ENCODE measurements around the gene TENM4.
"Not testable (repeated sequence)": the region's sequence is repeated elsewhere in the genome, so short reads cannot be mapped to it uniquely, and the experiment has no call there.

Gene TENM4

DNA sequence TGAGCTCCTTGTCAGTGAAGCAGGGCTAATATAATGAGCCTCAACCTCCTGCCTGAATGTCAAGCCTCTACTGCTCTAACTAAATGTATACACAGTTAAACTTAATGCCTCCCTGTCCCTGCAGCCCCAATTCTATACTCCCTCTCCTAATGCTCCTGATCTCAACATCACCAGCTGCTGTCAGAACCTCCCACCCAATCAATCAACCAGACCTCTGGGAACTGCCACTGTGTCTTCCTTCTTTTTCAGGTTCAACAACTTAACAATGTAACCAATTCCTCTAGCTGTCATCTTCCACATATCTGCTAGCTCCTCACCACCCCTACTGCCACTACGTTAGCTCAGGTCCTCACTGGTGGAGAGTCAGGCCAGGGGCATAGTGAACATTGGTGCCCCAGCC lies 526.3 kb downstream of the TENM4 start:
- no peak for DNase-seq

DNA sequence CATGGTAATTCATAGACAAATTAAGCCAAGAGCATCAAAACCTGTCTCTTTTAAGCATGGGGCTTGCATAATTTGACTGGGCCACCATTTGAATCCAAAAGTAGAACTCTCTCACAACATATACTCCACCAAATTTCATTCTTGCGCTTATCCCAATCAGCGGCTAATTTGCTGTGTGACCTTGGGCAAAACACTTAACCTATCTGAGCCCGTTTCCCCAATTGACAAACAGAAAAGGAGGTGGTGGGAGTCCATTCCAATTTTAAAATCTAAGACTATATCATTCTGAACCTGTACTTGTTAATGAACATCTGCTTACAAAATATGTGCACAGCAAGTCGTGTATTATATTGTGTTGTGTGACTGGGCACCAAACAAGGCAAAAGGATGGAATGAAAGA lies 528.1 kb downstream of the TENM4 start:
- DNase-seq = no peak

DNA sequence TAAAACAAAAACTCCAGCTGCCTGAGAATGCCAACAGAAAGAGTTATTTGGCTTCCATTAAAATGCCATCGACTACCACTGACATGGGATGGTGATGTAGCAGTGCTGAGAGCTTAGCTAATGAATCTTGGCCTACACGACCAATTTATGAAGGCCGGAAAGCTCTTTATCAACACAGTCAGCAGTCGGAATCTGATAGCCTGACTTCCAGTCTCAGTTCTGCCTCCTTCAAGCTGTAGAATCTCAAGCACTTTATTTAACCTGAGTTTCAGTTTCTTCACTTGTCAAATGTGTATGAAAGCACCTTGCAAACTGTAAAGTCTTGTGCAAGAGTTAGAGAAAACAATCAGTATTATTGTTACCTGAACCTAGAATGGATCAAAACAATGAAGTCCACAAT lies 530.5 kb downstream of the TENM4 start:
- DNase-seq = no peak

DNA sequence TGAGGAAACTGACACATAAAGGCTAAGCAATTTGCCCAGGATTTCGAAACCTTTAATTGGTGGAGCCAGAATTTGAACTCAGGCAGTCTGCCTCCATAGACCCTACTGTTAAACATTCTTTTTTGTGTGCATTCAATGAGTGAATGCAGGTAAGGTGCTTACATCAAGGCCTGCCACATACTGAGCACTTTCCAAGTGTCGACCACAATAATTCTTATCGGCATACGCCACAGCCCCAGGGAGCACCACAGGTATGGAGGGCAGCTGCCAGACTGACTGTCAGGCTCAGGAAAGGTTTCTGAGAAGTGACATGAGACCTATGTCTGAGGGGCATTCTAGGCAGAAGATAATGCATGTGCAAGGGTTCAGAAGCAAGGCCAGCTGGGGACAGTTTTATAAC lies 531.4 kb downstream of the TENM4 start:
- no peak for DNase-seq

DNA sequence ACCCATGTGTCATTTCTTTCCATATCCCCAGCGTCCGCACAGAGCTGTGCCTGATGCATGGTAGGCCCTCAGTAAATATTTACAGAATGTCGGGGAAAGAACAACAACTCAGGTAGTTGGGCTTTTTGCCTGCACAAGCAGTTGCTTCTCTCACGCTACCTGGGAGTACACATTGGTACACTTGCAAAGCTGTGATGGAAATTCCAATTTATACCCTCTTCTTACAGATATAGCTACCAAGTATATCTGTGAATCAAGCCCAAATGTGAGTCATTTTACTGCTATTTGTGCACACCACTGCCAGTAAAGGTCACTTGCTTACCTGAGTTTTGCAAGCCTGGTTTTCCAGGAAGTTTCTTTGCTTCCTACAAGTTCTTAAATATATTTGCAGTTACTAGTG lies 533.2 kb downstream of the TENM4 start:
- DNase-seq = no peak

DNA sequence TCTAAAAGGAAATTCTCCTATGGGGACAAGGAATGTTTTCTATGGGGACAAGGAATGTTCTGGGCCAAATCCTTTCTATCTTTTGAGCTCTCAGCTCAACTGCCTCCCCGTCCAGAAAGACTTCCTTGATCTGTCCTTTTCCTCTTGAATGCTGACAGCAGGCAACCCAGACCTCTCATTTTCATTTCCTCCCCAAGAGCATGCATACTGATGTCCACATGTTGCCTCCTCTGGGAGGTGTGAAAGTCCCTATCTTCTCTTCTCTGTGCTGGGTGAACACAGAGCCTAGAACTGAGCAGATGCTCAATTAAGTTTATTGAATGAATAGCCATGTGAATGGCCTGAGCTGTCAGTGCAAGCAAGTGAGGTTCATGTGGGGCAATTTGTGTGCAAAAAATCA lies 534.3 kb downstream of the TENM4 start:
- DNase-seq = no peak

DNA sequence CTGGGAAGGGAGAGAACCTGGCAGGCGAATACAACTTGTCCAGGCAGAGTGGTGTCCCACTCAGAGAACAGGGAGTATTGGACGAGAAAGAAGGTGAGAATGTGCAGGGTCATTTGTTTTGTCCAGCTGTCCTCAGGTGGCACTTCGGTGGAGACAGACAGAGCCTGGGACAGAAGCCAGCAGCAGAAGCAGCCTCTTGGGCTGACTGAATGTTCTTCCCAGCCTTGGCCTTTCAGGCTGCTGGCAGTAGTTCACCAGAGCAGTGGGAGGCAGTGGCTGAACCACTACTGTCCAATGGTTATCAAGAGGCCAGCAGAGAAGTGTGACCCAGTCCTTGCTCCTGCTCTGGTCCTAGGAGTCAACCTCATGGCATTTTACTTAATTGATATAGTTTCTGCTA lies 535.1 kb downstream of the TENM4 start:
- no peak for DNase-seq

DNA sequence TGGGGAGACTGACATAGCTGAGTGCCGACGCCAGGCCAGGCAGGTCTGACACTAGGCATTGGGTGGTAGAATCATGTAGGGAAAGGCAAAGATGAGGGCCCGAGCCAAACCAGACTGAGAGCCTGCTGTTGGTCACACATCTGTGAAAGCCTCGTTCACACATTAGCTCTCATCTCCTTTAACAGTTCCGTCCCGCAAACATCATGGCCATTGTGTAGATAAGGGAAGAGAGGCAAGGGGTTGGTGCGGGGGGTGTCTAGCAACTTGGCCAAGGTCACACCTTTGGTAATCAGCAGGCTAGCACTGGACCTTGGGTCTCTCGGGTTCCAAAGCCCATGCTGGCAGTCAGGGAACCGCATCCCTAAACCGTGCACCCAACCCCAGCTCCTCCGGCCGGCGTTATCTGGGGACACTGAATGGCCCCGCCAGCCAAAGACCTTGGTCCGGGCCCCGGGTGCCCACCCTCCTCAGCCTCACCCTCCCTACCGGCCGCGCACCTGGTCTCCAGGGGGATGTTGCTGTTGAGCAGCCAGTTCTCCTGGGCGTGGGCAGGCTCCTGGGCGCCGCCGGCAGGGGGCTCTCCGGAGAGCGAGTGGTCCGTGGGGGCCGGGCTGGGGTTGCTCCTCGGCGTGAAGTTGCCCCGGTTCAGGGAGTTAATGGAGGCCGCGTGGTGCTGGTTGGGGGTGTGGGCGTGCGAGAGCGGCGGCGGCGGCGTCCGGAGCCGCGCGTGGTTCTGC lies 537.9 kb downstream of the TENM4 start:
- no peak for DNase-seq

DNA sequence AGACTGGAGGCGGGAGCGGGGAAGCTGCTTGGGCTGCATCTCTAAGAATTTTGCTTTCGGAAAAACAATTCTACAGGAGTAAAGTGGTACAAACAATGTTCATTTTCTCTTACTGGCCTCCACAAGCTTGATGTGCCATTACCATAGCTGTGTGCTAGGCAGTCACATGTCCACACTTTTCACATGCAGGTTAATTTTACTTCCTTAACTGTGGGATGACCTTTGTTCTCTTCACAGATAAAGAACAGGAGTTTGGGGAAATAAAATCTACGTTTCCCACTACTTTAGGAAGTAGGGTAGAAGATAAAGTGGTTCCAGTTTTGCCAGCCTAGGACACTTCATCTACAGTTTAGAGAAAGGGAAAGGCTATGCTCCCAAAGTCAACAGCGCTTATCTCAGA lies 539.0 kb downstream of the TENM4 start:
- DNase-seq = no peak

DNA sequence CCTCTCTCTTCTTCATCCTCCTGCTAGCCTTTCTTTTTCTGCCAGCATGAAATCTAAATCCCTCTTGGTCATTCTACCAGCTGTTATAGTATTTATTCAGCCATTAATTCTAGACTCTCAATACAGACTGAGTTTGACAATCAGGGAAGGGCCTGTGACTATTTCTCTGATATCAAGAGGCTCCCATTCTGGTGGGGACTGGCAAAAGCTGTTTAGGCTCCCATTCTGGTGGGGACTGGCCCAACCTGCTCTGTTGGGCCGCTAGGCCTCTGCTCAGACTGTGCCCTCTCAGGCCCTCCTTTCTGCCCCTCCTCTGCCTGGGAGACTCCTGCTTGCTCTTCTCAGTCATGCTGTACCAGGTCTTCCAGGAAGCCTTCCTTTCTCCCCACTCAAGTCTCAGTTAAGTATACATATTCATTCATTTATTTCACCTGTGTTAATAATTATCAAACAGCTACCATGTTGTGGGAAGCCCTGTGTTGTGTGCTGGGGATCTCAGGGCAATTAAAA lies 542.5 kb downstream of the TENM4 start:
- DNase-seq = no peak

DNA sequence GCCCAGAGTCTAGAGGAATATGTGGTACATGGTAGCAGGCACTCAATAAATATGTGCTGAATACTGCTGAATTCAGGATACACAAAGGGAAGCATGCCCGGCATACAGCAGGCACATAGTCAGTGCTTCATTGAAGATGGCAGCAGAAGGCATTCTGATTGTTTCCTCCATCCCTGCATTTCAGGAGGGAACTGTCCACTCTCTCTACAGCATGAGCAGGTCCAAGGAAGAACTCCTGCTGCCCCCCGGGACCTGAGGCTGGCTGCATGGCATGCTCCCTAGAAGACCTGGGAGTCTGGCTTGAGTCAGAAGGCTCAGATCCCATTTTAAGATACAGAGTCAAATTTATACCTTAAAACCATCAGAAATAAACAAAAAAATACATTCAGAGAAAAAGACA lies 546.8 kb downstream of the TENM4 start:
- DNase-seq = no peak

DNA sequence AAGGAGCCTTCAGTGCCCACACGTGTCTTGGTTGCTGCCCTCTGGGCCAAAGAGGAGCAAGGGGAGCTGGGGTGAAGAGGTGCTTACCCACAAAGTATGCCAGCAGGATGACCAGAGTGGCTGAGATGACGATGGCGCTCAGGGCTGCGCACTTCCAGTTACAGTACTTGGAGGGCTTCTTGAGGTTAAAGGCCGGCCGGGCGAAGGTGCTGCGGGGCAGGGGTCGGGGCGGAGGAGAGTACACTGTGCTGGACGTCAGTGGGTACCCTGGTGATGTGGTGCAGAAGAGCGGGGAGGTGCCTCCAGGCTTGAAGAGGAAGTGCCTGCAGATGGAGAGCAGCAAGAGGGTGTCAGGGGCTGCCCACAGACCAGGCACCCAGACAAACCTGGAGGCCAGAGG lies 551.1 kb downstream of the TENM4 start:
- DNase-seq = no peak

DNA sequence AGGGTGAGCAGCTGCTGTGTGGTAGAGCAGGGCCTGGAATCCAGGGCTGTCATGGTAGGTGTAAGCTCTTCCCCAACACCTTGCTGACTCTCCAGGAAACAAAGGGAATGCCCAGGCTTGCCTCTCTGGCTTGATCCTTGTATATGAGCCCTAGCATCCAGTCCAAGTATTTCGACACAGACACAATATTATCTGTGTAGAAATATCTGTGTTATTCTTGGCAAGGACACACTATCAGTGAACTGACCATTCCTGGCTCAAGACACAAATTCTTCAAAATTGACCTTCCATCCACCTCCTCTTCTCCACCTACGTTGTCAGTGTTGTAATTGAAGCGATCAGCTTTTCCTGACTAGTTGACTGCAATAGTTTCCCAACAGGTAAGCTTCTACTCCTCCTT lies 554.2 kb downstream of the TENM4 start:
- no peak for DNase-seq

DNA sequence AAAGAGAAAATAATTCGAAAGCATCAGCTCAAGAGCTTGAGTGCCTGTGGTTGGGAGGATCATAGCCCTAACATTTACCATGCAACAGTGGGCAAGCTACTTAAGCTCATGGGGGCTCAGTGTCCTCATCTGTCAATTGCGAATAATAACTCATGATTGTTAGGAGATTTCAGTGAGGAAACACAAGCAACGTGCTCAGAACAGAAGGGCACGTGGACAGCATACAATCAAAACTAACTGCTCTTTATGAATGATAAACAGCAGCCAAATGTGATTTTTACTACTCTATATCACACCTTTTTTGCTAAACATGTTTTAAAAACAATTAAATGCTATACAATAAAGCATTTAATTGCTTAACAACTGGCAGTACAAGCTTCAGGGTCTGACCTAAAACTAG lies 556.1 kb downstream of the TENM4 start:
- no peak for DNase-seq

DNA sequence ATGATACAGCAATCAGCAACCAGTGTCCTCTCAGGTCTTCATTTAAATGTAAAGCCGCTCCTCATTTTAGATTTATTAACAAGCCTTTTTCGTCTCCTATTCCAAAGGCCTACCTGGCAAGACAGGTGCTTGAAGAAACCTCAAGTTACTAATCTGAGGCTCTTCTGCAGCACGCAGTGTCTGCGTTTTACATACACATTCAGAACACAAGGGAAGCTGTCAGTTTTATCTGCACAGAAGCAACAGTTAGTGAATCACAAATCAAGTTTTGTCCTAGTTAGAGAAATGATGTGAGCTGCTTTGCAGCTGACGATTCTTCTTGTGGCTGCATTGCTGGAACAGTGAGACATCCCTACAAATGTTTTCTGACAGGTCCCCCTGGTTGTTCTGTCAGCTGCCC lies 557.3 kb downstream of the TENM4 start:
- no peak for DNase-seq

DNA sequence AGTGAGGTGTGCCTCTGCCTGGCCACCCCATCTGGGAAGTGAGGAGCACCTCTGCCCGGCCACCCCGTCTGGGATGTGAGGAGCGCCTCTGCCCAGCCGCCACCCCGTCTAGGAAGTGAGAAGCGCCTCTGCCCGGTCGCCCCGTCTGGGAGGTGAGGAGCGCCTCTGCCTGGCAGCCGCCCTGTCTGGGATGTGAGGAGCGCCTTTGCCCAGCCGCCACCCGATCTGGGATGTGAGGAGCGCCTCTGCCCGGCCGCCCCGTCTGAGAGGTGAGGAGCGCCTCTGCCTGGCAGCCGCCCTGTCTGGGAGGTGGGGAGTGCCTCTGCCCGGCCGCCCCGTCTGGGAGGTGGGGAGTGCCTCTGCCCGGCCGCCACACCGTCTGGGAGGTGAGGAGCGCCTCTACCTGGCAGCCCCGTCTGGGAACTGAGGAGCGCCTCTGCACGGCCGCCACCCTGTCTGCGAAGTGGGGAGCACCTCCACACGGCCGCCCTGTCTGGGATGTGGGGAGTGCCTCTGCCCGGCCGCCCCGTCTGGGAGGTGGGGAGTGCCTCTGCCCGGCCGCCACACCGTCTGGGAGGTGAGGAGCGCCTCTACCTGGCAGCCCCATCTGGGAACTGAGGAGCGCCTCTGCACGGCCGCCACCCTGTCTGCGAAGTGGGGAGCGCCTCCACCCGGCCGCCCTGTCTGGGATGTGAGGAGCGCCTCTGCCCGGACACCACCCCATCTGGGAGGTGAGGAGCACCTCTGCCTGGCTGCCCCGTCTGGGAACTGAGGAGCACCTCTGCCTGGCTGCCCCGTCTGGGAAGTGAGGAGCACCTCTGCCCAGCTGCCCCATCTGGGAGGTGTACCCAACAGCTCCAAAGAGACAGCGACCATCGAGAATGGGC lies 561.5 kb downstream of the TENM4 start:
- DNase-seq = not testable (repeated sequence)

DNA sequence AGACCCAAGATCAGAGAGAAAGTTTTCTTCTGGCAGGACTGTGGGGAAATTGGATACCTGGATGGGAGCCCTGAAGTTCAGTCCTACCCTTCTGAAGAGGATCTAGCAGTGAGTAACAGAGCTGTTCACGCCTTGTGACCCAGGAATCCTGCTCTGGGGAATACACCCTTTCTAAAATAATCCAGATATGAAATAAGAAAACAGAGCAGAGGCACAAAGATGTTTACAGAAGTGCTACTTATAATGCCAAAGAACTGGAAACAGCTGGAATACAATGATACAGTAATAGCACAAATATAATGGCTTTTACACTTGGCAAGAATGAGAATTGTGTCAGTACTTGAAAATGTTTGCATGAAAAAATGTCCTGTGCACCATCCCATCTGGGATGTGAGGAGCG lies 562.2 kb downstream of the TENM4 start:
- no peak for DNase-seq

DNA sequence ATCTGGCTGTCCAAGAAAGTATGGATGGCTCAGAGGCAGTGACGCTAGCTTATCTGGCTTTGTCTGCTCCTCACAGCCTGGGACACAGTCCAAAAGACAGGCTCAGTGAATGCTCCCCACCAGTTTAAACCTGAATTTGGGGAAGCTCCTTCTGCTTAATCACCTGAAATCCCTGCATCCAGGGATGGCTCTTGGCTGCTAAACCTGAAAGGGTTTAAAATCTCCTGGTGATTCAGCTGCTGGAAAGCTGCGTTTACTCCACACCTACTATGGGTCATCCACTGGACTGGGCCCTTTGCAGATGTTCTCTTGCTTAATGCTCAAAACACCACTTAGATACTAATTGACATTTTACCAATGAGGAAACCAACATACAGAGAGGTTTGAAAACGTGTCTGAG lies 564.2 kb downstream of the TENM4 start:
- no peak for DNase-seq

DNA sequence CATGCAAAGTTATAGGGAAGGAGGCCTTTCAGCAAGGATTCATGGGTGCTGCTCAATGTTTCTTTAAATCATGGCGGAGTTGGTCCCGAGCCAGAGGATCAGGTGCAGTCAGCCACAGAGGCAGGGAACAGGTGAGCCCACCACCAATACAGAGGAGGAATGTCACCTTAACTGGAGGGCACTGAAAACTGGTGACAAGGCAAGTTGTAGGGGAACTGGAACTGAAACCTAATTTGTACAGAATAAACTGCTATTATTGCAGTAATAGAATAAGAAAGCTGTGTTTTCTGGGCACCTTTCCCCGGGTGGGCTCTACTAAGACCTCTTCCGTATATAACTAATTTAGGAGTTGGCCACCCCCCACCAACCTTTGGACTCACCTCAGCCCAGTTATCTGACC lies 570.2 kb downstream of the TENM4 start:
- no peak for DNase-seq

DNA sequence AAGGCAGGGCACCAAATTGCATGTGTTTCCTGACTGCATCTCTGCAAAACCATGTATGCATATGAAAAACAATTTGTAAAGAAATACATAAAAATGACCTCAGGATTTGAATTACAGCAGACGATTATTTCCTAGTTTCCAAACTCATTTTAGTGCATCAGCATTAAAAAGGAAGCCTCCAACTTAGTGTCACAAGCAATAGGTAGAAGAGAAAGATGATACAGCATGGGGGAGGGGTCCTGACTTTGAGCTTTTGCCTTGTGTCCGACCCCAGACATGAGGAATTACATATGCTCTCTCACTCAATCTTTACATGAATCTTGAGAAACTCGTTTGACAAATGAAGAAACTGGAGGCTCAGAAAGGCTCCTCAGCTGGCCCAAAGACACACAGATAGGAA lies 571.5 kb downstream of the TENM4 start:
- no peak for DNase-seq

DNA sequence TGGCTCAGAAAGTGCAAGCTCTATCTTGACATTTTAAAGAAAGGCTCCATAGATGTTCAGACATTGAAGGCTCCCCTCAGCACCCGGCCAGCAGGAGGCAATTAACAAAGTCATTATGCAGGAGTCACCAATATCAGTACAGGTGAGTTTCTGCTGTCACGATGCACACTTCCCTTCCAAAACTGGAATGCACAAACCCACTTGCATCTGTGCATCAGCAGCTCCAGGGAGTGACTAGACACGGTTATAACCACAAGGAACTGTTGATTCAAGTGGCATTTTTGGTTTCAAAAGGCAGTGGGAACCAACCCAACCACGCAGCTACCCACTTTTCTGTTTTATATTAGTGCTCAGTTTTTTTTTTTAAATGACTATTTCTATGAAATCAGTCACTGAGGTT lies 572.3 kb downstream of the TENM4 start:
- DNase-seq = no peak

DNA sequence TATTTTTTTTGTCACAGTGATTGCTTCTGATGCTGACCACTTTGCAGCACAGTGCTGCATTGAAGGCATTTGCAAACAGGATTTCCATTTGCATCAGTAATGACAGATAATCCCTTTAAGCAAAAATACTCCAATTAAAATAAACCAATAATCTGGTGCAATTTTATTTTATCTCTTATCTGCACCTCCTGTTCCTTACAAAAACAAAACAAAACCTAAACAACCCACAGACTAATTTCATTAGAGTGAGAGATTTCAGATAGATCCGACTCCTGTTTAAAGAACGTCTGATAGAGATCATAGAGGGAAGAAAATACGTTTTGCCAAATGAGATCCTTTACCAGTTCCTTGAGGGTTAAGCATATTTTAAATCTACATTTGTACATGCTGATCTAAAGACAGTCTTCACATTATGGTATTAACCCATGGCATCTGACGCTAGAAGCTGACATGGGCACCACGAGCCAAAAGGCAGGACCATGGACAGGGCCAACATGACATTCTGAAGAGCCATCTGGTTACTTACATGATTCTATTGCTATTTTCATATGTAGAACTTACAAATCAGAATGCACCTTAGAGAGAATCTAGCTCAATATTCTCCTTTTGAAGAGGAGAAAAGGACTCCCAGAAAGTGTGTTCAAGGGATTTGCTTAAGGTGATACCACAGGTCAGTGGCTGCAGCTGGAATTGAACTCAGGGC lies 580.0 kb downstream of the TENM4 start:
- no peak for DNase-seq

DNA sequence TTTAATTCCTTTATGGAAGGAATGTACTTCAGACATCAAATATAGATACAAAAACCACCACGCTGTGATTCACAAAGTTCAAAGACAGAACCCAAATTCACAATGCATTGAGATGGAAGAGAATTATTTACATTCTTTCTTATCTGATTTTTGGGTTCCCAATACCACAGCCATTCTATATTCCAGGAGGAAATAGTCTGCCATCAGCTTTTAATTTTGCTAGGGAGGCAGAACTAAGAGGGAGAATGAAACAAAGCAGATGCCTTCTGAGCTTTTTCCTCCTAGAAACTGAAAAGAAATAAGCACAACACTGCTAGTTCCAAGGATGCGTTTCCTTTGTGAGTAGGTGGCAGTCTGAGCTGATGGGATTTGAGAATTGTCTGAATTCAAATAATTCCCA lies 583.1 kb downstream of the TENM4 start:
- no peak for DNase-seq

DNA sequence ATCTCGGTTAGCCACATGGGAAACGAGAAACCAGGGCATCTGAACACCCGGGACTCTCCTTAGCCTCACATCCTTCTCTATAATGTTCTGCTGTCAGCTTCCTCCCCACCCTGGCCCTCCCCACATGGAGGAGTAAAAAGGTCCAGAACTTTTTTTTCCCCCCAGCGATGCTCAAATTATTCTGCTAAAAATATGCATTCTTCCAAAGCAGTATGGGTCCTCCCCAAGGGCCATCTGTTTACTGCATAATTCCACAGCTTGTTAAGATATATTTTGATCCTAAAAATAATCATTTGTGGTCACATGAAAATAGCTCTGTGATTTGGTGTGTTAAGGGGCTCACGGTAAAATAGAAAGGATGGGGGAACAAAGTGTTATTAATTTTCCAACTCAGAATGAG lies 584.6 kb downstream of the TENM4 start:
- DNase-seq = no peak

Data from activated CD4-positive, alpha-beta T cell treated with anti-CD3 and anti-CD28 coated beads, Interleukin-2, amount 50 U/mL, for 4 hours (primary cell).